Hematopoietic multipotent progenitor cell (in vitro differentiated cells): ENCODE data around the gene NYNRIN. TPM values are rescaled to one million over a fixed set of nuclear protein-coding genes. Genes with fewer than 3 reads are reported as not detected.
"Not testable (repeated sequence)": the region's sequence is repeated elsewhere in the genome, so short reads cannot be mapped to it uniquely, and the experiment has no call there.

Source experiments
- DNase-seq, 3 donors: peaks; one replicate each; pipeline ENCODE4 v3.0.0-alpha.2; 2011 to 2015; ENCODE audit warnings: low read depth in 2 of 3, low spot score in 2 of 3
- total RNA-seq: library from RNA; depleted of rRNA; stranded (reverse); fragments of >200 nt; gene quantifications from one replicate; pipeline ENCODE4 v1.2.3, GENCODE V29; 2012

NYNRIN gene
- total RNA-seq, 1 donor: 20.2 TPM

DNA sequence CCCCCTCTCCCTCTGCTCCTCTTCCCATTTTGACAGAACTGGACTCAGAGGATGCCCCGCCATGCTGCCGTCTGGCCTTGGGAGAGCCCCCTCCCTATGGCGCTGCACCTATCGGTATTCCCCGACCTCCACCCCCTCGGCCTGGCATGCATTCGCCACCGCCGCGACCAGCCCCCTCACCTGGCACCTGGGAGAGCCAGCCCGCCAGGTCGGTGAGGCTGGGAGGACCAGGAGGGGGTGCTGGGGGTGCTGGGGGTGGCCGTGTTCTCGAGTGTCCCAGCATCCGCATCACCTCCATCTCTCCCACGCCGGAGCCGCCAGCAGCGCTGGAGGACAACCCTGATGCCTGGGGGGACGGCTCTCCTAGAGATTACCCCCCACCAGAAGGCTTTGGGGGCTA, 29.3 kb upstream of the NYNRIN start:
- no peak for DNase-seq

DNA sequence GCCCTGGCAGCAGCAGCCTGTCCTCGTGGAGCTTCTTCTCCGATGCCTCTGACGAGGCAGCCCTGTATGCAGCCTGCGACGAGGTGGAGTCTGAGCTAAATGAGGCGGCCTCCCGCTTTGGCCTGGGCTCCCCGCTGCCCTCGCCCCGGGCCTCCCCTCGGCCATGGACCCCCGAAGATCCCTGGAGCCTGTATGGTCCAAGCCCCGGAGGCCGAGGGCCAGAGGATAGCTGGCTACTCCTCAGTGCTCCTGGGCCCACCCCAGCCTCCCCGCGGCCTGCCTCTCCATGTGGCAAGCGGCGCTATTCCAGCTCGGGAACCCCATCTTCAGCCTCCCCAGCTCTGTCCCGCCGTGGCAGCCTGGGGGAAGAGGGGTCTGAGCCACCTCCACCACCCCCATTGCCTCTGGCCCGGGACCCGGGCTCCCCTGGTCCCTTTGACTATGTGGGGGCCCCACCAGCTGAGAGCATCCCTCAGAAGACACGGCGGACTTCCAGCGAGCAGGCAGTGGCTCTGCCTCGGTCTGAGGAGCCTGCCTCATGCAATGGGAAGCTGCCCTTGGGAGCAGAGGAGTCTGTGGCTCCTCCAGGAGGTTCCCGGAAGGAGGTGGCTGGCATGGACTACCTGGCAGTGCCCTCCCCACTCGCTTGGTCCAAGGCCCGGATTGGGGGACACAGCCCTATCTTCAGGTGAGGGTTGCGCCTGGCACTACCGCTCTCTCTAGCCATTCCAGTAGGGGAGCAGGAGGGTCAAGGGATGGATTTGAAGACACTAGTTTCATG, 28.7 kb upstream of the NYNRIN start:
- DNase-seq: no peak

DNA sequence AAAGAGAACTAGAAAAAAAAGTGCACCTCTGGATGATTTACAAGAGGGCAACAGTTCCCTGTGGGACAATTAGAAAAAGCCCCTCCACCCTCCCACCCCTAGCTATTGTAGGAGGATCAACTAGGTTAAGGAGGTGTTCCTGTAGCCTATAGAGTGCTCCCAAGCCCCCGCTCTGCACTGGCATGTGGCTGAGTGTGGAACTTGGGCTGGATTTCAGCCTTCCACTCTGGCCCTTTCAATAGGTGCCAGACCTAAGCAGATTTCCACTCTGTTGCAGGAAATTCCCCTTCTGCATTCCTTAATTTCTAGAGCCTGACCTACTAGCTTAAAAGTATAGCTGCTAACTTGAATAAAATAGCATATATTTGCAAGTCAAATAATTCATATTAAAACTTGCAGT, 28.1 kb upstream of the NYNRIN start:
- no peak for DNase-seq

DNA sequence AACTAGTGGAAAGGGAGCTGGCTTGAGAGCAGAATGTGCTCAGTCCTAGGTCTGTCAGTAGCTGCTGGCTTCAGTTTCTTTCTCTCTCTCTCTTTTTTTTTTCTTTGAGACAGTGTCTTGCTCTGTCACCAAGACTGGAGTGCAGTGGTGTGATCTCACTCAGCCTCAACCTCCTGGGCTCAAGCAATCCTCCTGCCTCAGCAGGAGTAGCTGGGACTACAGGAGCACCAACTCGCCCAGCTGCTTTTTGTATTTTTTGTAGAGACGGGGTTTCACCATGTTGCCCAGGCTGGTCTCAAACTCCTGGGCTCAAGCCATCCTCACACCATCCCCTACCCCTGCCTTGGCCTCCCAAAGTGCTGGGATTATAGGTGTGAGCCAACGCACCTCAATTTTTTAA, 27.2 kb upstream of the NYNRIN start:
- not testable (repeated sequence) for DNase-seq

DNA sequence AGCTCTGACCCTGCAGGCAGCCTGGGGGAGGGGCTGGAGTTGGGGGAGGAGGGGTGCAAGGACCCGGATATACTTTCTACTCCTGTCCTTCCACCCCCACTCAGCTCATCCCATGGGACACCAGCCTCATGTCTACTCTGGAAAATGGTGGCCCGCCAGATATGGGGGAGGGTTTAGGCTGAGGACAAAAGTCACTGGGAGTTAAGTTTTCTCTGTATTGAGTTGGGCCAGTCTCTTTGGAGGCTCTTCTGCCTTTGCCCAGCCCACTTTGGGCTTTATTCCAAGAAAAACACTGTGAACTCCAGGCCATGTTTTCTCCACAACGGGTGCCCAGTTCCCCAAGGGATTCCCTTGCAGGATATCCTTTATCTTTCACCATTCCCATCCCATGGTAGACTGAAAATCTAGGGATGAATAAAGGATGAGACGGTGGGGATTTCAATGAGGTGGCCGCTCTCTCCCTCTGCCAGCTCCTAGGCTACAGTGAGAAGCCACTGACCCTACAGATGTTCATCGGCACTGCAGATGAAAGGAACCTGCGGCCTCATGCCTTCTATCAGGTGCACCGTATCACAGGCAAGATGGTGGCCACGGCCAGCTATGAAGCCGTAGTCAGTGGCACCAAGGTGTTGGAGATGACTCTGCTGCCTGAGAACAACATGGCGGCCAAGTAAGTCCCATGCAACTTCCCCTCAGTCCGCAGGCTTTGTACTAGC, 25.9 kb upstream of the NYNRIN start:
- DNase-seq: no peak

DNA sequence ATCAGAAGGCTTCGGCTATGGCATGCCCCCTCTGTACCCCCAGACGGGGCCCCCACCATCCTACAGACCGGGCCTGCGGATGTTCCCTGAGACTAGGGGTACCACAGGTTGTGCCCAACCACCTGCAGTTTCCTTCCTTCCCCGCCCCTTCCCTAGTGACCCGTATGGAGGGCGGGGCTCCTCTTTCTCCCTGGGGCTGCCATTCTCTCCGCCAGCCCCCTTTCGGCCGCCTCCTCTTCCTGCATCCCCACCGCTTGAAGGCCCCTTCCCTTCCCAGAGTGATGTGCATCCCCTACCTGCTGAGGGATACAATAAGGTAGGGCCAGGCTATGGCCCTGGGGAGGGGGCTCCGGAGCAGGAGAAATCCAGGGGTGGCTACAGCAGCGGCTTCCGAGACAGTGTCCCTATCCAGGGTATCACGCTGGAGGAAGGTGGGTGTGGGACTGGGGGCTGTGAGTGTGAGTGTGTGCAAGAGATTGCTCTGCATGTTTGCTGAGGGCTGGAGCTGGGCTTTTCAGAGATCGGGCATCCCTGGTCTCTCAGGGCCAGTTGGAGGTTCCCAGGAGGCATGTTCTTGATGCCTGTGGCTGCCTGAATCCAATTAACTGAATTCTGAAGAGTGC, 22.2 kb upstream of the NYNRIN start:
- no peak for DNase-seq

DNA sequence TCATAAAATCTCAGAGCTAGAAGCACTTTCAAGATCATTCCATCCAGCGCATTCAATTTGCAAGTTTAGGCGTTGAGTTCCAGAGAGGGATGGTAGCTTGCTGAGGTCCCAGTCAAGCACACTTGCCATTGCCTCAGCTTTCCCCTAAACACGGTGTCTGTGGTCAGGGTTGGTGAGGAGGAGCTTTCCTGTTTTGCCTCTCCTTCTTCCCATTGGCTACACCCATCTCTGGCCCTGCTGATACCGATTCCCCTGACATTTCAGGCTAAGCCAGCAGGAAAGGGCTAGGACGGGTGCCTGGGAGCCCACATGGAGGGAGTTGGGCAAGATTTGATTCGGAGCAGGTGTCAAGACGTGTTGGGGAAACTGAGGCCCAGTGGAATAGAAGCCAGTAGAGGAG, 21.7 kb upstream of the NYNRIN start:
- DNase-seq: no peak

DNA sequence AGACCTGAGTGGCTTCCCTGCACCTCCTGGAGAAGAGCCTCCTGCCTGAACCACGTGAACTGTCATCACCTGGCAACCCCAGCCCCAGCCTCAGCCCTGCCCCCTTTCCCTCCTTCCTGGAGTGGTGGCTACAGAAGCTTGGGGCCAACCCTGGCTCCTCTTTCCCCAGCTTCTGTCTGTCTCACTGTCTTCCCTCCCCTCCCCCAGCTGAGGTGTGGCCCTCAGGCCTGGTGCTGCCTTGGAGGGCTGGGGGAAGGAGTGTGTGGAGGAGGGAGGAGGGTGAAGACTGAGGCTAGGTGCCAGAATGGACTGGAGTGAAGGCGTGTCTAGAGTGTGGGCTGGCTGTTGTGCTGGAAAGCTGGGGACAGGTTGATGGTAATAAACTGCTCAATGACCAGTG, 21.1 kb upstream of the NYNRIN start:
- no peak for DNase-seq

DNA sequence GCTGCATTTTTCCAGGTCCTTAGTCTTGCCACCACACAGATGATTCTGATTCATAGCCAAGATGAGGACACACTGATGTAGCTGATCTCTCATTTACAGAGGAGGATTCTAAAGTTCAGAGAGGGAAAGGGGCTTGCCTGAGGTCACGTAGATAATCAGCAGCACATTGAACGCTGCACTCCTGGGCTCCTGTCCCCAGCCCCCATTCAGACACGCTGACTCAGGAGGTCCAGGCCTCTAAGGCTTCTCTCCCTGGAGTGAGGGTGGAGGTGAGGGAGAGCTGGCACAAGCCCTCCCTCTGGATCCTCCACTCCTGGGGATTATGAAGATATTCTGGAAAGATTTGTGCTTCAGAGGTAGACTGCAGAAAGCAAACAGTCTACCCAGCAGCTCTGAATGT, 20.5 kb upstream of the NYNRIN start:
- DNase-seq: no peak

DNA sequence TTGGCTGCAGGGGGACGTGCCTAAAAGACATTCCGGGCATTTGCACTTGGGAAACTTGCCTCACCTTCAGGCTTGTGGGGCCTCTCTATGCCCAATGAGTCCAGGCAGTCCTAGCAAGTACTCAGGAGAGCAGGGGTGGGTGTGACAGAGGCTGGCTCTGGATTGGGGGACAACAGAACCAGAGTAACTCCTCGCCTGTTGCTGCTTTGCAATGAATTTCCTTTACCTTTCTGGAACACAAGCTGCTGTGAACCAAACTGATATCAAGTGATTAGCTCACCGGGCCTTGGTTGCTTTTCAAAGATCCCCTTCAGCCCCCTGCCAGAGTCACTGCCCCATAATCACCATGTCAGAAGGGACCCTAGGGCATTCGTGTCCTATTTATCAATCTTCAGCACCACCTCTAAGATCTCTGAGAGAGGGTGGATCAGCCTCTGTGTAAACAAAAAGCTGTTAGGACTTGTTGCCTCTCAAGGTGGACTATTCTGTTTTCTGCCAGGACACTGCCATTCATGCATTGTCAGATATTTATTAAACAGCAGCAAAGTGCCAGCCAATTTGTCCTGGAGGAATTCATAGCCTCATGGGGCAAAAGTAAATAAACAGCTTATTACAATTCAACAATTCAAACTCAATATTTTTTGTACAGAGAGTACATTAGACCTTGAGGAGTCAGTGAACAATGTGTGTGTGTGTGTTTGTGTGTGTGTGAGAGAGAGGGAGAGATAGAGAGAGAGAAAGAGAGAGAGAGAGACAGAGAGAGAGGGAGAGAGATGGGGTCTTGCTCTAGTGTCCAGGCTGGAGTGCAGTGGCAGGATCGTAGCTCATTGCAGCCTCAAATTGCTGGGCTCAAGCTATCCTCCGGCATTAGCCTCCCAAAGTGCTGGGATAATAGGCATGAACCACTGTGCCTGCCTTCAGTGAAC, 19.6 kb upstream of the NYNRIN start:
- no peak for DNase-seq

DNA sequence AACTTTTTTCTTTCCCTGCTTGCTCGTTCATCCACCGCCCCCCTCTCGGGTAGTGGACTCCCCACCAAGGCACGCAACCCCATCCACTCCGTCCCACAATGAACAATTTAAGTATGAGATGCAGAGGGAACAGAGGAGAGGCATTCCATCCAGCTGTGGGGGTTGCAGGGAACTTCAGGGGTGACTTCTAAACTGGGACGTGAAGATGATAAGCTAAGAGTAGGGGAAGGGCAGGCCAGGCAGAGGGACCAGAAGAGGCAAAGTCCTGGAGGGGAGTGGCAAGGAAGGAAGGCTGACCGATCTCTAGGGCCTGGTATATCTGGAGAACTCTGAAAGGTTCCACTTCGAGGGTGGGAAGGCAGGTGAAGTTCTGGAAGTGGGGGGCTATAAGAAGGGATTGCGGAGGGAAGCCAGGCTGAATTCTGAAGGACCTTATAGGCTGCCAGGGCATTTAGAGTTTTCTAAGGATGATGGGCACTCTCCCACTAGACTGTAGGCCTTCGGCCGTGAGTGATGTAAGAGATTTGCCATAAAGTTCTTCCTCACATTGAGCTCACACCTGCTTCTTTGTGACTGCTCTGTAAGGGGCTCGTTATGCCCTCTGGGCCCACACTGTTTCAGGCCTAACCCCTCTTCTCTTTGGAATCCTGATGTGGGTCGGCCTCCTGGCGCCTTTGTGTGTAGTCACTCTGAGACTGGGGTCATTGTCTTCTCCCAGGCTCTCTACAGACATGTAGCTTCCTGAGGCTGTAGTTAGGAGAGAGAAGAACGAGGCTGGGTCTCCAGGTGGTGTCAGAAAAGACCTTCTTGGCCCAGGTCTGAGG, 18.7 kb upstream of the NYNRIN start:
- no peak for DNase-seq

DNA sequence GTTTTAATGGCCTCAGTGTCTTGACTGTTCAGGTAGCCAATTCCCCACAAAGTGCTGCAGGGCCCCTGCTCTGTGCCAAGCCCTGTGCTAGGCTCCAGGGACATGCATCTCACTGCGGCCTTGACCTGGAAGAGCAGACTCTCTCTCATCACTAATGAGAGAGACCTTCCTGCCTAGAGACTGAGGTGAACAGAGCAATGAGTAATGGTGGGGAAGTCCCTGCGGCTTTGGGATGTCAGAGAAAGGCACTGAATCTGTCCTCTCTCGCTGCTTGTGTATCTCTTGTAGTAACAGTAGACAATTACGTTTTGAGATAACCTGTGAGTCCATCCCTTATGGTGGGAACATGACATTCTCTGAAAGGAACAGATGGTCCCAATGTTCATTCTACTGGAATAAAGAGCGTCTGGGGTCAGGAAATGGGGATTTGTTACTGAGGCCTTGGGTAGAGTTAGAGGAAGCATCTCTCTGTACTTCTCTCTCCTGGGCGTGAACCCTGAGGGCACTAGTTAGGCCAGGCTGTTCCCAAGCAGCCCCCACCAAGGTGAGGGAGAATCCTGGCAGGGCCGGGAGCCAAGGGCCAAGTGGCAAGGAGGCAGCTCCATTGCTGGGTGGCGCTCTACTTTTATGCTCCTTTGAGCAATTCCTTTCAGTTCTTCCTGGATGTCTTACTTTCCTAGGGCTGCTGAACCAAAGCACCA, 17.3 kb upstream of the NYNRIN start:
- no peak for DNase-seq

DNA sequence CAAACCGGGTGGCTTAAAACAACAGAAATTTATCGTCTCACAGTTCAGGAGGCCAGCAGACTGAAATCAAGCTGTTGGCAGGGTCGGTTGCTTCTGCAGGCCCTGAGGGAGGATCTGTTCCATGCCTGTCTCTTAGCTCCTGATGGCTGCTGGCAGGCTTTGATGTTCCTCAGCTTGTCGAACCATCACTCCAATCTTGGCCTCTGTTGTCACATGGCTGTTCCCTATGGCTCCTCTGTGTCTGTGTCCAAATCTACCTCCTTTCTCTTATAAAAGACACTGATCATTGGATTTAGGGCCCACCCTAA, 16.8 kb upstream of the NYNRIN start:
- no peak for DNase-seq

DNA sequence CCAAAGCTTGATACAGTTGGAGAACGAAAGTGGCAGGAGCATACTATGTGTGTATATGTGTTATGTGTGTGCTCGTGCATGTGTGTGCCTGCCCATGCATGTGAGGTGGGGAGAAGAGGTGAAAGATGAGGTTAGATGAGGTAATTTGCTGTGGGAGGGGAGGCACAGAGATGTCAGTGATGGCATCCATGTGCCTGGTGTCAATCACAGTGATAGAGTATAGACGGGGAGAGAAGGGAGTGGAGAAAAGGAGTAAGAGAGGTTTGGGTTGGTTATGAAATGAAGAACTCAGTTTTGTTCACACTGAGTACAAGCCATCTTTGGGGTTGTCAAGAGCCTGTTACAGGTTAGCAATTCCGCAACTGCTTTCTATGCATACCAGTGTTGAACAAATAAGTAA, 14.6 kb upstream of the NYNRIN start:
- no peak for DNase-seq

DNA sequence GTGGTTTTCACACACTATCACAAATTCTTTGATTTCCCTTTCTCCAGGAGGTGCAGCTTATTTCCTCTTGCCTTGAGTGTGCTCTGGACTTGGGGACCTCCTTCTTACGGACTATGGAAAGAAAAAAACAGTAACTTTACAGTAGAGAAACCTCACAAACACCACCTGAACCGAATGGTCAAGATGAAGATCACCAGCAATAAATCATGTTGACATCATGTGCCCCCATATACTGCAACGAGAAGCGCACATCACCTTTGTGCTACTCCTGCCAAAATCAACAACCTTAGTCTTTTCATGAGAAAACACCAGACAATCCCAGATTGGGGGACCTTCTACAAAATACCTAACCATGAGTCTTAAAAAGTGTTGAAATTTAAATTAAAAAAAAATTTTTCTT, 13.3 kb upstream of the NYNRIN start:
- DNase-seq: no peak

DNA sequence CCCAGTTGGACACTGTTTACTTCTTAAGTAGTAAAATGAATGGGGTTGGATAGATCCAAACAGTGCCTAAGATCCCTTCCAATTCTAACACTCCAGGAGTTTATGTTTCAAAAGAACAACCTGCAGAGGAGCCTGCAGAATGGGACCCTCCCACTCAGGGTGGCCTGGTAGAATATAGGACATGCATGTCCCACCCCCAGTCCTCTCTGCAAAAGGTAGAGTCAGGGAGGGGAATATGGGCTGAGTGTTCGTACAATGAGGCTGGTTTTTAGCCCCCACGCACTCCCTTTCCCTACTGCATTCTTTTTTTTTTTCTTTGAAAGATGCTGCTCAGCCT, 11.8 kb upstream of the NYNRIN start:
- DNase-seq: no peak

DNA sequence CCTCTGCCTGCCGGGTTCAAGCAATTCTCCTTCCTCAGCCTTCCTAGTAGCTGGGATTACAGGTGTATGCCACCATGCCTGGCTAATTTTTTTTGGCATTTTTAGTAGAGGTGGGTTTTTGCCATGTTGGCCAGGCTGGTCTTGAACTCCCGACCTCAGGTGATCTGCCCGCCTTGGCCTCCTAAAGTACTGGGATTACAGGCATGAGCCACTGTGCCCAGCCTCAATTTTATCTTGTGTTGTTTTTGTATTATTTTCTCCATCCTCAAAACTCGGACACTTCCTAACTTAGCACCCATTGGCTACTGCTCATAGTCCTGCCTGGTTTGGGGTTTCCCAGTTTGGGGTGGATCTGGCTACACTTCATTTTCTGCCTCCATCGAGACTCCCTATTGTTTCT, 11.2 kb upstream of the NYNRIN start:
- DNase-seq: not testable (repeated sequence)

DNA sequence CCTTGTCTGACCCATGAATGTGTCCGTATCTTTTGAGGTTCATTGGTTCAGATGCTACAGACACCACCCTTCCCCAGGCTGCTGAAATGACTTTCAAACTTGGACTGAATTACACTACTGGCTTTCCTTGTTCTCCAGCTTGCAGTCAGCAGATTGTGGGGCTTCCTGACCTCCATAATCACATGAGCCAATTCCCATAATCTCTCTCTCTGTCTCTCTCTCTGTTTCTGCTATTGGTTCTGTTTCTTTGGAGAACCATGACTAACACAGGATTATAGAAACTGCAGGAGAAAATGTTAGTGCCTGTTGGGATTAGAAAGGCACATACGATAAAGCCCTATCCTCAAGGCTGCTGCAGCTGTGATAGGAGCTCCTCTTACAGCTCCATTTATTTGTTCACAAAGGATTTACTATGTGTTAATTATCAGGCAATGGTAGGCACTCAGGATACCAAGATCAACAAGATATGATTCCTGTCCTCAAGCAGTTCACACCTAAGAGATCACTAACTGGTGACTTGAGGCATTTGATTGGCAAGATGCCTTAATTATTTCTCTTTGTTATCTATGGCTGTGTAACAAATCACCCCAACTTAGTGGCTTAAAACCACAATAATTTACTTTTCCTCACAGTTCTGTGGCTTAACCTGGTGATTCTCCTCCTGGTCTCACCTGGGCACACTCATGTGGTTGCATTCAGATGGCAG, 10.2 kb upstream of the NYNRIN start:
- no peak for DNase-seq

DNA sequence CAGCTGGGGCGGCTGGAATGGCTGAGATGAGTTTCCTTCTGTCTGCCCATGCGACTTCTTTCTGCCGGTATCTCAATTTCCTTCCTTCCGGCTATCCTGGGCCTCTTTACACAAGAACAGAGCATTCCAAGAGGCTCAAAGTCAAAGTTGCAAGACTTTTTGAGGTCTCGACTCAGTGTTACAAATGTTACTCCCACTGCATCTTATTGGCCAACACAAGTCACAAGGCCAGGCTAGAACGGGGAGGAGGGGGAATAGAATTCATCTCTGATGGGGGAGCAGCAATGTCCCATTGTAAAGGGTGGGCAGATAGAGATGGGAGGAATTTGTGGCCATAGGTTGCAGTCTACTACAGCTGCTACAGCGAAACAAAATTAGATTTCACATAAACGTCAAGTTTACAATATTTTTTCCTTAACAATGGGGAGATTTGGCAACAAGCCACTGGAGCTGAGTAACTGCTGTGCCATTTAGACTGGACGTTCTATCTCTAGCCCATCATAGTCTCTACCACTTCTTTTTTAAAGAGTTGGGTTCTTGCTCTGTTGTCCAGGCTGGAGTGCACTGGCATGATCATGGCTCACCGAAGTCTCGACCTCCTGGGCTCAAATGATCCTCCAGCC, 9.5 kb upstream of the NYNRIN start:
- no peak for DNase-seq
